Stomach (tissue), 4 donors: Measurements from ENCODE around the gene GJA5.

Experiments used
- EP300 ChIP-seq: sonication (generic); formaldehyde crosslinking; IDR thresholded peaks from one replicate; pipeline ENCODE4 v1.6.1; 2017; ENCODE audit warnings: antibody characterized with exemption
- POLR2A ChIP-seq, 4 donors: fragments of 450-650 bp; IDR thresholded peaks; one replicate each; pipeline ENCODE4 v1.6.1; 2016; ENCODE audit warnings: antibody characterized with exemption in 4 of 4, control low read depth in 2 of 4, mild to moderate bottlenecking in 1 of 4, moderate library complexity in 1 of 4
- POLR2AphosphoS5 ChIP-seq, 3 donors: sonication (generic); formaldehyde crosslinking; IDR thresholded peaks; one replicate each; pipeline ENCODE4 v1.6.1; 2016; ENCODE audit warnings: antibody characterized with exemption in 3 of 3

DNA sequence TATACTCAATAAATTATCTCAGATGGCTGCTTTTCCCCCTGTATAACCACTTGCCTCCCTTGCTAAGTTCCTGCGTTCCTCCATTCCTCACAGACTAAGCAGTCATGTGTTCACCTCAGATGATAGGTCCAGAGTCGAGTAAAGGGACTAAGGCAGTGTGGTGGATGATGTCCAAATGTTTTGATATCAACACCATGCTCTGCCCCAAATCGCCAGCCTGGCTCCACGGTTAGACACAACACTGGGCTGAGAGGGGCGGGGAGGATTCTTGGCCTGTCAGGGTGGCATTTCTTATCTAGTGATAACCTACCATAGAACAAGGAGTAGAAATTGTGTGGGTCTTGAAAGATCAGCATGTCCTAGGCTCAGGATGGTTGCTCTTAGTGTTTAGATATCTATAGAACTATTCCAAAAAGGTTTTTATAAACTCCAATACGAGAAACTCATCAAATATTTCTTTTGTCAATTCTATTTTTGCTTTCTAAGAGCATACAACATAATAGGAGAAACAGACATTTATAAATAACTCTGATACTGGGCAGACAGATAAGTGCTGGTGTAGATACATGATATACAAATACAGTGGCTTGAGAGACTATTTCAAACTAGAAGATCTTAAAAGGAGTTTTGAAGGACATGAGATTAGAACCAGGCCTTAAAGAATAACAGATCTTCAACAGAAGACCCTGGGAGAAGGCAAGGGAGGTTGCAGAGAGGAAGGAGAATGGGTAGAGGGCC is 21.5 kb downstream of the GJA5 start:
- TF ChIP-seq POLR2AphosphoS5 (IDR thresholded peaks at IDR 0.05): no peak
- TF ChIP-seq POLR2A (IDR thresholded peaks at IDR 0.05): no peak
- no peak for TF ChIP-seq EP300
